GM20000 (cell line): ENCODE results near the gene RAET1E.

Source experiments
- DNase-seq: peaks from one replicate; pipeline ENCODE4 v3.0.0; 2012; ENCODE audit warnings: low spot score
- CTCF ChIP-seq: IDR thresholded peaks from 2 replicates; pipeline ENCODE4 v1.5.1; 2012; ENCODE audit warnings: mild to moderate bottlenecking, control low read depth; ENCODE audit errors: extremely low read depth, missing control alignments

The RAET1E gene

GRCh38 chr6:149888659-149889058, 9.3 kb downstream of the RAET1E start:
- no peak for DNase-seq
- TF ChIP-seq CTCF, result no peak

GRCh38 chr6:149888093-149888492, 9.8 kb downstream of the RAET1E start:
- no peak for DNase-seq
- no peak for TF ChIP-seq CTCF

GRCh38 chr6:149887343-149887742, 10.6 kb downstream of the RAET1E start:
- TF ChIP-seq CTCF, result no peak
- no peak for DNase-seq

- DNase-seq, result no peak
- no peak for TF ChIP-seq CTCF
These were observed 12.0 kb downstream of the RAET1E start for GRCh38 chr6:149885888-149886287.

GRCh38 chr6:149884617-149885016, 13.3 kb downstream of the RAET1E start:
- no peak for DNase-seq
- TF ChIP-seq CTCF, result no peak

- DNase-seq, result no peak
- no peak for TF ChIP-seq CTCF
These were observed 13.7 kb downstream of the RAET1E start for GRCh38 chr6:149884215-149884614.

GRCh38 chr6:149881860-149882259, 16.1 kb downstream of the RAET1E start:
- DNase-seq, result no peak
- TF ChIP-seq CTCF, result no peak
